IPS DF 4.7 (cell line): ENCODE measurements around the gene DNAH8.

Experiments
- DNase-seq: peaks from one replicate; pipeline ENCODE4 v3.0.0-alpha.2; 2013; ENCODE audit warnings: low spot score; ENCODE audit errors: extremely low read depth

Gene DNAH8

DNA sequence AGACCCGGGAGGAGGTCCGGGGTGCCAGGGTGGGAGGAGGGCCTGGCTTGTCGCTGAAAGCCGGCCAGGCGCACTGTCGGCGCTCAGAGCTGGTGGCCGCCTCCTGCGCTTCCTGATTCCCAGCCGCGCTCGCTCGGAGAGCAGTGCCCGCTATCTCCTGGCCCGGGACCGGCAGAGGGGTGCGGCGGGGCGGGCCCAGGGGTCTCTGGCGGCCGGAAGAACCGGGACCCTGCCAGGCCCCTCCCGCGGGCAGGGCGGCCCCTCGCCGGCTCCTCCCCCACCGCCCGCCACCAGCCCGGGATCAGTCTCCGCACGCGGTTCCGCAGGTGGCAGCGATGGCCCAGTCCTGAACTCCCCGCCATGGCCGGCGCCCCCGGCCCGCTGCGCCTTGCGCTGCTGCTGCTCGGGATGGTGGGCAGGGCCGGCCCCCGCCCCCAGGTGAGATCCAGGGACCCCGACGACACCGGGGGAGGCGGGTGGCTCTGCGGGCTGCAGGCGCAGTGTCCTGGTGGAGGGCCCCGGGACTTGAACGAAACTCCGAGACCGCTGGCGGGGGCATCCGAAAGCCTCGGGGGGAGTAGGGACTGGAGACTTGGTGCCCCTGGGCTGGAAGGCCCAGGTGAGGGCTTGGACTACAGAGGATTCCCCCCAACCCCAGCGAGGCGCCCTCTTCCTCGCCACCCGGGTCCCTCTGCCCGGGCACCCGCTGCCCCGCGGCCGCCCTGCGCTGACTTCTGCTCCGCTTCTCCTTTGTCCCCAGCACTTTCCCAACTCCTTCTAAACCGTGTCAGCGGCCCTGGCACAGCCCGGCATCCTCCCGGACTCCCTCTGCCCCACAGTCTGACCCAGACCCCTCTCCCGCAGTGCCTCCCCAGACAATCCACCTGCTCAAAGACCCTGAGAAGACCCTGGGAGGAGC lies 333.6 kb downstream of the DNAH8 start, which contains the start of gene GLP1R:
Gene GLP1R, plus strand, starts transcription at position 301 of the 919 bp plus-strand sequence. Its CDS starts 60 bp downstream, at position 361.
- DNase-seq: no peak

DNA sequence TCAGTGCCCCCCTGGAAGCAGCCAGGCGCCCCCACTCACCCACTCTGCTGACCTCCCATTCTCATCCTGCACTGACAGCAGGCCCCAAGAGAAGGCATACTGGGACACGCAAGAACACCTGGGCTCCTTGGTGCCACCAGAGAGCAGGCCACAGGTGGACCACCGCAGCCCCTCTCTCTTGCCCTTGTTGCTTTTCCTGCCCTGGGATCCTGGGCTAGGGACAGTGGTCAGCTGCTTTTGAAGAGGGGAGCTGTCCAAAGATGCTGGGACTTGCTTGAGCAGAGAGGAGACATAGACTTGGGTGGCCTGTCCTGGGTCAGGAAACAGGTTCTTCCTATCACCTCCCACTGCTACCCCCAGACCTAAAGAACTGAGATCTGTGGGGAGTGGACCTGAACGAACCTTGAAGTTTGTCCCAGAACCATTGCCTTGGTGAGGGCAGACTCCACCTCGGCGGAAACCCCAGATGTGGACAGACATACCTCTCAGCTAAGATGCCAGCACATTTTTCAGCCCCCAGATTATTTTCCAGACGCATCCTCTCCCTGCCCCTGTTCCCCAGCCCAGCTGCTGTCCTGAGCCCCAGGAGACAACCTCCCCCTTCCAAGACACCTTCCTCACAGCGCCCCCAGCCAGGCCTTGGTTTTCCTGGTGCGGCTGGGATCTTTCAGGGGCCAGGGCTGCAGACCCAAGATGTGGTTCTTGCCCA lies 334.6 kb downstream of the DNAH8 start:
- no peak for DNase-seq

DNA sequence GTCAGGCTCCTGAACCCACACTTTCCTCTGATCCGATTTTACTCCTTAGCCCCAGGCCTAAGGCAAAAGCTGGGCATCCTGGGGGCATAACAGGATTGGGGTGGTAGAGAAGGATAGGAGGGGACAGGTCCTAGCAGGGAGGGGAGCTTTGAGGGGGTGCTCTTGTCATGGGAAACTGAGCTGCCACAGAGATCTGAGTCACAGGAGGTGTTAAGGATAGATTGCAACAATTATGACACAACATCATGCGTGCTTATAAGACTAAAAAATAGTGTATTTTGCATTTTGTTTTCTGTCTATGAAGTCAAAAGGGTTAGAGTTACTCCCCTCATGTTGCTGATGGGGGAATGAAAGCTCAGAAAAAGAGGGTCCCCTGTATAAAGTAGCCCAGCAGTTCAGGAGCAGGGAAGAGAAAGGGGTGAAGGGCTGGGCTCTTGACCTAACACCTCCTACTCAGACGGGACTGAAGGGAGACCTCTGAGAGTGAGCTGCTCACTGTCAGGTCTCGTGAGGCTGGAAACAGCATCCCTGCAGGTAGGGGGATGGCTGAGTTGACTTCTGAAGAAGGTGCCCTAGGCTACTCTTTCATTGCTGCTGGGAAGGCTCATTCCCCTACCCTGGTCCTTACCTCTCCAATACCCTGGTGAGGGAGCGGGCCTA lies 335.5 kb downstream of the DNAH8 start:
- no peak for DNase-seq

DNA sequence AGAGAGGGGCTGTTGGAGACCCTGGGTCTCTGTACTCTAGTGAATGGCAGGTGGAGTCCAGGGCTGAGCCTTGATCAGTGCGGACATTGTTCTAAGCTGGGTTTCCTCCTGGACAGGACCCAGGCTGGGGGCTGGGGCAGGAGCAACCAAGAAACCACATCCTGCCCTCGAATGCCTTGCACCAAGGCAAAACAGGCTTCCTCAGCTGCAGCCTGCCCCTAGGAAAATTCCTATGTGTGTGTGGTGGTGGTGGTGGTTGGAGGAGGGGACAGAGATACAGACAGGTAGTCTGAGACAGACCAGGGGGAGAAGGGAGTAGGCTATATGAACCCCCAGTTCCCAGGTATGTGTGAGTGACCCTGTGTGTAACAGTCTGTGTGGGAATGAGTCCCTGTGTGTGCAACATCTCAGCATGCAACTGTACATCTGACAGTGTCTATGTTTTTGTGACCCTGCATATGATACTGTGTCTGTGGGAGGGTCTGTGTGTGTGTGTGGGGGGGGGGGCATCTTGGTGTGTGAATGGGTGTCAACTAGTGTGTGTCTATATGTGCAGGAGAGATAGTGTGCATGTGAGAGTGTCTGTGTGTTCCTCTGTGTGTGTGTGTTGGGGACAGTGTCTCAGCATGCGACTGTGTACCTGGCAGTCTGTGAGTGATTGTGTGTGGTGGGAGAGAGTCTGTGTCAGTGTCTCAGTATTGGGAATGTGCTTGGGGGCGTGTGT lies 336.4 kb downstream of the DNAH8 start:
- DNase-seq: no peak

DNA sequence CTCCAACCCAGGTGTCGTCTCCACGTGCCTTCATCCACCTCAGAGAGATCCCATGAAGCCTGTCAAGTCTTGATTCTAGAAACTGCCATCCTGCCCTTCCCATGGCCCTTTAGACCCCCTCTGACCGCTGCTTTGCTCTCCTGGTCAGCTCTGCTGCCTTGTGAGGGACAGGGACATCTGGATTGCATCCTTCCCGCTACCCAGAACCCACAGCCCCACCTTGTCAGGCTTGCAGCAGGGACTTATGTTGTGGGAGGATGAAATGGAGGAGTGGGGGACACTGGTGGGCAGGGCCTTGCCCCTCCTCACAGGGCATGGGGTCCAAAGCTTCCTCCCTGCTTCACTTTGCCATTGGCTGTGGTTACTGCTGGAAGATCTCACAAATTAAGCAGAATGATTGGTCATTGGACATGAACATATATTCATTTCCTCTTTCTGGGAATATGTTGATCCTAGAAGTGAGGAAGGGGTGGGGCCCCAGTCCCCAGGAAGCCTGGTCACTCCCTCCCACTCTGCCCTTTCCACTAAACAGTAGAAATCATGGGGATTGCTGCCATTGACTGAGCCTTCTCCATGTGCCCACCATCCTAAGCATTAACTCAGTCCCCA lies 338.0 kb downstream of the DNAH8 start:
- no peak for DNase-seq

DNA sequence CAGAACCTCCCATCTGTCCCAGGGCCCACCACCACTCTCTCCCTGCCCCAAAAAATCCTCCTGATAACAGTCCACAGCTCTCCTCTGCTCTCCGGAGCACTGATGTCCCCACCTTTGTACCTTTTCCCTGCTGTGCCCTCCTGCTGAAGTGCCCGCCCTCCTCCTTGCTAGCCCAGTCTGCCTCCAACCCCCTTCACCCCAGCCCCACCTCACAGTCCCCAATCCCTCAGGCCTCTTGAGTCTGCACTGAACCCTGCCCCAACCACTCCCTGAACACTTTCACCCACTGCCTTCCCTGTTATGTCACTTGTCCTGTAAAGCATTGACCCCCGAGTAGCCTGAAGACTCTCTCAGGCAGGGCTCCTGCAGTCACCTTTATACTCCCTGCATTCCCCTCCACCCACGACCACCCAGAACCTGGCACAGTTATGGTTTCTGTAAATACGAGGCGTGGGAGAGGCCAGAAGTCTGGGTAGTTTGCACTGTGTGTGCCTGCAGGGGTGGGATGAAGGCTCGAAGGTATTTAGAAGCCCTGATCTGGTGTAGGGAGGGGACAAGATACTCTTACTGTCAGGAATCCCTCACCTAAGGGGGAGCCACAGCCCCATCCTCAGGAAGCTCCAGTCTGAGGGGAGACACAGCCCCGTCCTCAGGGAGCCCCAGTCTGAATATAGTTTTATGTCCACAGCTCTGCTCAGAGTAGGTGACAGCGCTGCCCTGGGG lies 338.9 kb downstream of the DNAH8 start:
- no peak for DNase-seq

DNA sequence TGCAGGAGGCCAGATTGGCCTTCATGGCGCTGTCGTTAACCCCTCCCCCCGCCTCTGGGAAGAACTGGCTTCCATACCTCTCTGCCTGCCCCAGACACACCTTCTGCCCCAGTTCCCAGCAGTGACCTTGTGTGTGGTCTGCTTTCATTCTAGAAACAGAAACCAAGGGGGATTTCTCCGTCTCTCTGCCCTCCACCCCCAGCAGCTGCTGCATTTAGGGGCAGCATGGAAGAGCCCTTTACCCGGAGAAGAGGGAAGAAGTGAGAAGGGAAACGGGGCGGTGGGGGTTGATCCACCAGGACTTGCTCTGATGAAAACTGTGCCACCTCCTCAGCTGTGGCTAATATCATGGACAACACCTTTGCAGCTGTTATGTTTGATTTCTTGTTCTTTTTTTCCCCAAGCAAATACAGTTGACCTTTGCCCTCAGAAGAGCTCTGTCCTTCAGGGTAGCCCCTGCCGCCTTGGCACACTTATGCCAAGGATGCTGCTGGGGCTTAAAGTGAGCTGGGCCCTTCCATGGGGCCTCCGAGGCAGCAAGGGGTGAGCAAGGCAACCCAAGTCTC lies 339.5 kb downstream of the DNAH8 start:
- no peak for DNase-seq

DNA sequence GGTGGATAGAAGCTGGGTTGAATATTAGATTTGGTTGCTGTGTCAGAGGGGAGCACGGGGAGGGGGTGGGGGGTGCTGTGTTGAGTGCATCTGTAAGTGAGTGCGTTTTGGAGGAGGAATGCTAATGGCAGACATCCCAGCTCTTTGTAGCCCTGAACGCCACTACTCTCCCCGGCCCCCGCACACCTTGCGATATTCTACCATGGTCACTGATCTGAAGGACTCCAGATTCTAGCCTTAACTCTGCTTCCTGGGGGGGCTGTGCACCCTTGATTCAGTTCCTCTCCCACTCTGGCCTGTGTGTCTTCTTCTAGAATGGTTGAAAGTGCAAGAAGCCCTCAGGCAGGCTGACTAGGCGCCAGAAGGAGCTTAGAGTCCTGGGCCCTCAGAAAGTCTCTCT lies 340.6 kb downstream of the DNAH8 start:
- DNase-seq: no peak

DNA sequence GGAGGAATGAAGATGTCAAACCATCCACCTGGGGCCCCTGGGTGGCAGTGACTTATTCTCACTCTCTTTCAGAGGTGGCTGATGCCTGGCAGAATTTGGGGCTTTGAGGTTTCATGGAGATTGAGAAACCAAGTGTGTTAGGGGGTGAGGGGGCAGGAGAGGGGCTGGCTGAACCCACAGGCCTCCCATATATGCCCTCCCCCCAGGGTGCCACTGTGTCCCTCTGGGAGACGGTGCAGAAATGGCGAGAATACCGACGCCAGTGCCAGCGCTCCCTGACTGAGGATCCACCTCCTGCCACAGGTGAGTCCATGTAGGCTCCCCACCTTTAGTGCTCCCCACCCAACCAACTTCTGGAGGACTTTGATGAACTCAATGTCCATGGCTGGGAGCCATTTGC lies 341.1 kb downstream of the DNAH8 start:
- DNase-seq: no peak

DNA sequence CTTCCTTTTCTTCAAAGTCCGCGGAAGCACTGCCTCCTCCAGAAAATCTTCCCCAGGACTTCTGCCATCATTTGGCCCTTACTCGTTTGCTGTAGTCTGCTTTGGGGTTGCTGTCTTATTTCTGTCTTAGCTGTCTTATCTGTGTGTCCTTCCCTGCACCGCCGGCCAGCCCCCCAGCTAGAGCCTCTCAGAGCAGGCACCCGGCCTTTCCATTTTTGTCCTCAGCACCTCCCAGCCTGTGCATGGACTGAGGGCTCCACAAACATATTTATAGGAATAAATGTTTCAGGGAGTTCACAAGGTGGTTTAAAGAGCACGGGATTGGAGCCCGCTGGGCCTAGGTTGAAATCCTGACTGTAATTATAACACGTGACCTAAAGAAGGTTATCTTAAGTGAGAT lies 341.6 kb downstream of the DNAH8 start:
- no peak for DNase-seq

DNA sequence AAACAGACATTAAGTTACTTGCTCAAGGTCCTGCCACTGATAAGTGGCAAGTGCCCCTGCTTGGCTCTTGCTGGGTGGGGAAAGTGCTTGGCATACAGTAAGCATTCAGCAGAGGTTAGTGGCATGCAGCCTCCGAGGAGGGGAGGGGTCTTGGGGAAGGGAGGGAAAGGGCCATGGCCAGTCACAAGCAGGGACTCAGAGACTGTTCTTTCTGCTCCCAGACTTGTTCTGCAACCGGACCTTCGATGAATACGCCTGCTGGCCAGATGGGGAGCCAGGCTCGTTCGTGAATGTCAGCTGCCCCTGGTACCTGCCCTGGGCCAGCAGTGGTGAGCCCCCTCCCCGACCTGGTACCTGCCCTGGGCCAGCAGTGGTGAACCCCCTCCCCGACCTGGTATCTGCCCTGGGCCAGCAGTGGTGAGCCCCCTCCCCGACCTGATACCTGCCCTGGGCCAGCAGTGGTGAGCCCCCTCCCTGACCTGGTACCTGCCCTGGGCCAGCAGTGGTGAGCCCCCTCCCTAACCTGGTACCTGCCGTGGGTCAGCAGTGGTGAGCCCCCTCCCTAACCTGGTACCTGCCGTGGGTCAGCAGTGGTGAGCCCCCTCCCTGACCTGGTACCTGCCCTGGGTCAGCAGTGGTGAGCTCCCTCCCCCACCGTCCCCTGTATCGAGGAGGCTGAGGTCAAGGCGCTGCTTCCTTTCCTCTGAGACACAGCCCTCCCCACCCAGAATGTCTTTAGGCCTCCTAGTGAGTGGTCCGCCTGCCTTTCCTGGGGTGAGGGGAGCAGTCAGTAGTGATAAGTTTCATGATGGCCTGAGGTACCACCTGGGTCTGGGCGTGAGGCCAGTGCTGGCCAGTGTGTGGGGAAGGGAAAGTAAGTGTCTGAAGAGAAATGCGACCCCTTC lies 342.4 kb downstream of the DNAH8 start:
- DNase-seq: no peak

DNA sequence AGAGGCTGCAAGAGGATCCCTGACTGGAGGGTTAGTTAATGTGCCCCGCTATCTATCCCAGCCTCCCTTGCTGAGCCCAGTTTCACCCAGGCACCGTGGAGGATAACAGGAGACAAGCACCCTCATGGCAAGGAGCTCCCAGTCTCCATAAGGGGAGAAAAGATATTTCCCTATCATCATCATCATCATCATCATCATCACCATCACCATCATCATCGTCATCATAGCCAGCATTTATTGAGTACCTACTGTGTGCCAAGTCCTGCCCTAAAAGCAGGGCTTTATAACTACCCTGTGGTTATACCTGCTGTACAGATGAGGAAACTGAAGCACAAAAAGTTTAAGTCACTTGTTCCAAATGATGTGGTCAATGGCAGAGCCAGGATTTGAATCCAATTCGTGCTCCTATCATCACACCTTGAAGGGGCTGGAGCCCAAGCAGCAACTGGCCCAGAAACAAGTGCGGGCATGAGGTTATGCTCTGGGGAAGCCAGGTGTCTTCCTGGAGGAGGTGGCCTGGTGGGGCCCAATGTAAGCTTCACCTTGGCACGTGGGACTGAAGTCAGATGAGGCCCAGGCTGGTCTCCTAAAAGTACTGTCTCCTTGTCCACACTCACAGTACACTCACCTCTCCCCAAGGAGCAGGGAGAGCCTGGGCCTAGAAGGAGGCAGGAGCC lies 343.5 kb downstream of the DNAH8 start:
- DNase-seq: no peak

DNA sequence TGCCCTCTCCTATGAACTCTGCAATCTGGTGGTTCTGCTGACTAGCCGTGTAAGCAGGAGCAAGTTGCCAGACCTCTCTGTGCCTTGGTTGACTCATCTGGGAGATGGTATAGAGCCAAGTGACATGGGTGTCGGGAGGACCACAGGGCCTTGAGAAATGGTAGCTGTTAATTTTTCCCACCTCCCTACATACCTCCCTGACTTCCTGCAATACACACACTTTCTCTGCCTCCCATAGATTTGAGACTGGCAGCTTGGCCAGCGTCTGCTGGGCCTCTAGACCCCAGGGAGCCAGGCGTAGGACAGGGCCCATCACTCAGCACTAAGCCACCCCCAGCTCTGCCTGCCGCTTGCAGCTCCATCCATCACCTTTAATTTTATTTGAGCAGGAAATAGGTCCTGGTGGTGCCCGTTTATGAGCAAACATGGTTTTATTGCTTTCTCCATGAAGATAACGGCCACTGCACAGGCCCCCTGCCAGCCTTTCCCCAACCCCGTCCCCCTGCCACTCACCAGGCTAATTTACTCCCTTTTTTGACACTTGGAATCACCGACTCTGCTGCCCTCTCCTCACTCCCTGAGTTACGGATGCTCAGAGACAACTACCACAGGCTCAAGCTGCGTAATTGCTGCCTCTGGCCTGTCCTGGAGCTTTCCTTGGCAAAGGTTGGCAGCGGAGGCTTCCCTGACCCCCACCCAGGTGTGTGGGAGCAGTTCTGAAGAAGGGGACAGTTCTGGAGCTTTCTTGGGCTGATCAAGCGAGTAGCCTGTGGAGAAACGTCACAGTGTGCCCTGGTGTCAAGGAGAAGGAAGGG lies 344.6 kb downstream of the DNAH8 start:
- no peak for DNase-seq

DNA sequence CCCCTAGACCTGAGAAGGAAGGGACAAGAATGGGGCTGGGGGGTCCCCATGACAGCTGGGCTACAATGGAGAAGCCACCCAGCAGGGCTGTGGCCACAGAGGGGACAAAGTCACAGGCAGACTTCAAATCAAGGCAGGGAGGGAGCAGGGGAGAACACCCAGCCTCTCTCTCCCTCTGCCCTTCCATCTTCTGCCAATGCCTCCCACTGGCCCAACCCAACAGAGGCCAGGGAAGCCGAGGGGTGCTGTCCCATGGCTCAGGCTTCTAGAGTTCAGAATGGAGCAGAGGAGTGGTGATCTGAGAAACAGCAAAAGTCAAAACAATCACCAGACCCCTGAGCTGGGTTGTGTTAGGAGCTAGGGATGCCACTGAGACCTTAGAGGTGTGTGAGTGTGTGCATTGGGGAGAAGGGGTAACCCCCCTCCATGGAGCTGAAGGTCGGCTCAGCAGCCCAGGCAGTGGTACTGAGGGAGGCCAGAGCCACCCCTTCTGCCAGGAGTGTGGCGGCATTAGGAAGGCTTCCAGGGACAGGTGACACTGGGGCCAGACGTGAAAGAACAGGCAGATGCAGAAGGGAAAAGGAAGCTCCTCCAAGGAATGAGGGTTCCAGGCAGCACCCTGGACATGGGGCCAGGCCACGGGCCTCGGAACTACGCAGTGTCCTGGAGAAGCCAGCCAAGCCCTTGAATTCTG lies 345.5 kb downstream of the DNAH8 start:
- no peak for DNase-seq

DNA sequence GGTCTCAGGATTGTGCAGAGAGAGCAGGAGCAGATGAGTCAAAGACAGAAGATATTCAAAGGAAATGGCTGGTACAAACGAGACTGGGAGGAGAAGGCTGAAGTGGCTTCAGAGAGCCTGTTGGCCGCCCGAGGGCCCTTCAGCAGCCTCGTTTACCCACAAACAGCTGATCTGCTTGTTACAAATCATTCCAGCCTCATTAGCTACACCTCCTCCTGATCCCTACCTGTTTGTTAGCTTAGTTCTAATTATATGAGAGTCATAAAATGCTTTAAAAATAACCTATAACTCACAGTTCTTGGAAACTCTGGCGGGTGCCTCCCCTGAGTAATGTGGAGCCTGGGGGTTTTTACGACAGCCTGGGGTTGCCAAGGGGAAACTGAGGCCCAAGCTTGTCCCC lies 346.1 kb downstream of the DNAH8 start:
- no peak for DNase-seq

DNA sequence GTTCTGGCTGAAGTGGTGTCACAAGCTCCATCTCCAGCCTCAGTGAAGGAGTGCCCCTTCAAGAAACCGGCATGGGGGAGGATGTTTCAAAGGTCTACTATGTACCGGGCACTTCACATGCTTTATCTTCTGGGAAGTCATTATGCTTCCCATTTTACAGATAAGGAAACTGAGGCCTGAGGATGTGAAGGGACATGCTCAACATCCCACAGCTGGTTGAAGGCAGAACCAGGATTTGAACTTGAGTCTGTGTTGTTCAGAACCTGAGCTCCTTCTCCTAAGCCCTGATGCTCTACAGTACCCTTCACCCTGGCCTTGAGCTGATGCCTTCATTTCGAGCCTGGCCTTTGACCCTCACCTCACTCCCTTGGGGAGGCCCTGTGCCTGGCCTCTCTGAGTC lies 346.5 kb downstream of the DNAH8 start:
- no peak for DNase-seq
